Right cardiac atrium (tissue), 5 donors: ENCODE results near the gene SH3PXD2A. TPM values are rescaled to one million over a fixed set of nuclear protein-coding genes. Genes with fewer than 3 reads are reported as not detected.

Experiments
- ATAC-seq, 2 donors: fragments of 200-7000 bp; cut with Tn5 transposase; one replicate each; pipeline versions ENCODE4 v1.8.0 to v1.9.1; 2020; ENCODE audit warnings: moderate library complexity in 2 of 2, mild to moderate bottlenecking in 1 of 2
- DNase-seq, 3 donors: peaks; one replicate each; pipeline ENCODE4 v3.0.0-alpha.2; 2020
- H3K27ac ChIP-seq: one replicate; pipeline ENCODE4 v1.5.1; 2013; ENCODE audit warnings: mild to moderate bottlenecking, low read length, control low read depth, moderate library complexity
- H3K27me3 ChIP-seq: one replicate; pipeline ENCODE4 v1.6.1; 2013; ENCODE audit not compliant: control insufficient read depth, insufficient read depth
- H3K4me1 ChIP-seq: one replicate; pipeline ENCODE4 v1.6.1; 2013; ENCODE audit warnings: low read length; ENCODE audit not compliant: control insufficient read depth, insufficient read depth
- H3K4me3 ChIP-seq: one replicate; pipeline ENCODE4 v1.5.1; 2013; ENCODE audit warnings: low read length, control low read depth
- H3K9me3 ChIP-seq: one replicate; pipeline ENCODE4 v1.6.1; 2013; ENCODE audit warnings: low read length; ENCODE audit not compliant: control insufficient read depth
- WGBS: extraction: QIAGEN DNeasy Blood & Tissue Kit; methylation state at CpG from one replicate; pipeline ENCODE4 v1.1.7; 2013; 5-methylcytosine and 5-hydroxymethylcytosine counted together
- intact Hi-C, 4 donors: fragments of 100-400 bp; cut with DNase I; formaldehyde crosslinking; loops; one replicate each; pipeline versions ENCODE4 v1.11.0 to v1.14.0; 2022 to 2023
- polyA plus RNA-seq: library from polyadenylated mRNA; stranded (reverse); fragments of 200-250 nt; gene quantifications from one replicate; pipeline ENCODE4 v1.2.3, GENCODE V29; 2013
- total RNA-seq, 4 donors: library from RNA; stranded (reverse); fragmentation: NEBNext Ultra II Directional; extraction: Animal tissue kit (Norgen Biotek cat#: 25700); gene quantifications; one replicate each; pipeline ENCODE4 v1.2.1, GENCODE V29; 2021
- donor health status: healthy with polysubstance abuse.
- donor health status: DM: no; HTN: yes; CAD: no.
- donor health status: DM: no; HTN: no; CAD: no.
- donor health status: DM: no; HTN: yes; CAD: no; lungs with severe emphysema.
- donor health status: DM: yes; HTN: yes; CAD: no.

Gene SH3PXD2A
- total and polyA plus RNA-seq, 5 donors, result 13.5 to 31.7 (median 30.9) TPM

- intact Hi-C loops, result no loop called here
- Histone ChIP-seq H3K27ac (no peak overlapping the region), H3K4me1 (peaks cover 4% of the 10 kb centered on the region), H3K27me3 (no peaks in the 10 kb centered on the region), H3K9me3 (no peaks in the 10 kb centered on the region), H3K4me3 (no peak overlapping the region)
- no peak for DNase-seq
- 95% methylated on average over 7 of the region's 7 CpGs for WGBS
- no peak for ATAC-seq
These were observed 56.9 kb downstream of the SH3PXD2A start for GRCh38 chr10:103798511-103798910.

DNA sequence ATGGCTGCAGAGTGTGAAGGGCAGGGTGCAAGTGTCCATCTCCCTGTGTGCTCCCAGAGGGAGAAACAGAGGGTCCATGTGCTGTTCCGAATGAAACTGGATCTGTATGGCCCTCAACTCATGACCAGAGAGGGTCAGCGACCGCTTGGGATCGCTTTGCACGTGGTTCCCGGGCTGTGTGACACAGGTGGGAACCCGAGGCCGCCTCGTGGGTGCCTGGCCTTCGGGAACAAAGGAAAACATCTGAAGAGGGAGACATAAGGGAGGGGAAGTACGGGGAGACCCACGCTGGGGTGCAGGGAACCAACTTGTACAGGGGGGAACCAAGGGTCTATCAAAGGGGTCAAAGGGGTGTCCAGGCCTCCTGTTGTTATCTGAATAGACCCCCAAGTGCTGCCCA, 57.5 kb downstream of the SH3PXD2A start:
- H3K27ac ChIP-seq, result no peak overlapping the region
- H3K4me1 ChIP-seq, result peaks cover 4% of the 10 kb centered on the region
- ATAC-seq (no peak), DNase-seq (no peak)
- 96% methylated on average over 12 of the region's 12 CpGs for WGBS
- intact Hi-C loops, result no loop called here
- no peaks in the 10 kb centered on the region for H3K9me3 ChIP-seq
- H3K4me3 ChIP-seq, result no peak overlapping the region
- no peaks in the 10 kb centered on the region for H3K27me3 ChIP-seq

DNA sequence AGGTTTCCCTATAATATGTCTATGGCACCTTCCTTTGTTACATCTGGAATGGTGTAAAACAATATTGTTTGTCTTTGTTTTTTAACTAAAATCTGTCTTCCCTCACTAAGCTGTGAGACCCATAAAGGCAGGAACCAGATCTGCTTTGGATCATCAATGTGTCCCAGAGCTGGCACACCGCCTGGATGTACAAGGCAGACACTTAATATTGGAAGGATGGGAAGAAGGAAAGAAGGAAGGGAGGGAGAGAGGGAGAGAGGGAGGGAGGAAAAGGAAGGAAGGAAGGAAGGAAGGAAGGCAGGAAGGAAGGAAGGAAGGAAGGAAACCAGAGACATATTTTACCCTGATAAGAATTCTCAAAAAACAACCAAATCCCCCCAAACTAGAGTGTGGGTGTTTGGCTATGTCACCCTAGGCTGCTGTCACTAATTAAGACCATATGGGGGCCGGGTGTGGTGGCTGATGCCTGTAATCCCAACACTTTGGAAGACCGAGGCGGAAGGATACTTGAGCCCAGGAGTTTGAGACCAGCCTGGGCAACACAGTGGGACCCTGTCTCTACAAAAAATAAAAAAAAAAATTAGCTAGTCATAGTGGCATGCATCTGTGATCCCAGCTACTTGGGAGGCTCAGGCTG, 59.6 kb downstream of the SH3PXD2A start:
- intact Hi-C loops, result no loop called here
- DNase-seq, result no peak
- 87% methylated on average over 4 of the region's 4 CpGs for WGBS

GRCh38 chr10:103794996-103795395, 60.4 kb downstream of the SH3PXD2A start:
- no peak for ATAC-seq
- intact Hi-C loops, result no loop called here
- no peaks in the 10 kb centered on the region for H3K9me3 ChIP-seq
- DNase-seq, result no peak
- H3K27ac ChIP-seq, result no peak overlapping the region
- H3K27me3 ChIP-seq, result no peaks in the 10 kb centered on the region
- H3K4me3 ChIP-seq, result no peak overlapping the region
- WGBS, result 96% methylated on average over 7 of the region's 7 CpGs
- peaks cover 4% of the 10 kb centered on the region for H3K4me1 ChIP-seq

More for the DNA sequence above, 59.6 kb downstream of the SH3PXD2A start:
- Histone ChIP-seq H3K9me3 (no peaks in the 10 kb centered on the region), H3K4me1 (peaks cover 4% of the 10 kb centered on the region), H3K4me3 (no peak overlapping the region), H3K27ac (no peak overlapping the region), H3K27me3 (no peaks in the 10 kb centered on the region)
- no peak for ATAC-seq

- intact Hi-C loops, result no loop called here
- no peak for DNase-seq
- peaks cover 4% of the 10 kb centered on the region for H3K4me1 ChIP-seq
- H3K4me3 ChIP-seq, result no peak overlapping the region
- no peaks in the 10 kb centered on the region for H3K9me3 ChIP-seq
- 65% methylated on average over 13 of the region's 13 CpGs for WGBS
- ATAC-seq, result peak; percentile 57 to 86
- no peak overlapping the region for H3K27ac ChIP-seq
- H3K27me3 ChIP-seq, result no peaks in the 10 kb centered on the region
These were observed 61.2 kb downstream of the SH3PXD2A start for GRCh38 chr10:103793920-103794883.

GRCh38 chr10:103793429-103793828, 61.9 kb downstream of the SH3PXD2A start:
- peaks cover 4% of the 10 kb centered on the region for H3K4me1 ChIP-seq
- no peak overlapping the region for H3K27ac ChIP-seq
- no peak for ATAC-seq
- no peak overlapping the region for H3K4me3 ChIP-seq
- no peak for DNase-seq
- H3K9me3 ChIP-seq, result no peaks in the 10 kb centered on the region
- intact Hi-C loops, result no loop called here
- WGBS, result 90% methylated on average over 3 of the region's 3 CpGs
- H3K27me3 ChIP-seq, result no peaks in the 10 kb centered on the region

DNA sequence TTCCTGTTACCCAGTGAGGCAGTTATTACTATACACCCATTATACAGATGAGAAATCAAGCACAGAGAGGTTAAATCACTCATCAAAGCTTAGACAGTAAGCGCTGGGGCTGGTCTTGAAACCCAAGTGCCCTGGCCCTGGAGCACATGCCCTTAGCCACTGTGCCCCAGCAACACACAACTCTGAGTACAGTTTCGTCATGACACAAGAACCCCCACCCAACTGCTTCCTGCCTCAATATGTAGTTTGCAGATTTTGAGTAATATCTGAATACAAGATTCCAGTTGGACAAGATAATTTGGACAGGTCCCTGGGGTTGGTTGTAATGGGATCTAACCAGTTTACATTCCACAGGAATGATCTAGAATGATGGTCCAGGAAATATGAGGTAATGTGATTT, 62.8 kb downstream of the SH3PXD2A start:
- peaks cover 4% of the 10 kb centered on the region for H3K4me1 ChIP-seq
- H3K9me3 ChIP-seq, result no peaks in the 10 kb centered on the region
- H3K27ac ChIP-seq, result no peak overlapping the region
- ATAC-seq (no peak), DNase-seq (no peak)
- H3K27me3 ChIP-seq, result no peaks in the 10 kb centered on the region
- intact Hi-C loops, result no loop called here
- no peak overlapping the region for H3K4me3 ChIP-seq
- 86% methylated on average over 2 of the region's 2 CpGs for WGBS

DNA sequence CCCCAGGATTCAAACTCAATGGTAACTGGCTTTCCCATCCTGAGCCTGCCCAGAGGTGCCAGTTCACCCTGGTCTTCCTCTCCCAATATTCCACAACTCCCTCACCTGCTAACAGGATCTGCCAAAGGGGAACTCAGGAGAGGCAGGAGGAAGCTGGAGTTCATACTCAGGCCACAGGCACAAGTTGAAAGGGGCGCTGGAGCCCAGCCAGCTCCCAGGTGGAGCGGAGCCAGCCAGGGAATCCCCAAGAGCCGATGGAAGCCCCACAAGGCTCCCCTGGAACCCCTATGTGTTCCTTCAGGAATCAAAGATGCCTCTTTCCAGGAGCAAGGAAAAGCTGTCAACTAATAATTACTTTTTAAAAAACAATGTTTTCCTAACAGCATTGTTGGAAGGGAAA, 63.5 kb downstream of the SH3PXD2A start:
- H3K4me1 ChIP-seq, result peaks cover 4% of the 10 kb centered on the region
- H3K4me3 ChIP-seq, result no peak overlapping the region
- no peaks in the 10 kb centered on the region for H3K9me3 ChIP-seq
- WGBS, result 67% methylated on average over 3 of the region's 3 CpGs
- DNase-seq, result no peak
- no peak for ATAC-seq
- intact Hi-C loops, result no loop called here
- H3K27me3 ChIP-seq, result no peaks in the 10 kb centered on the region
- H3K27ac ChIP-seq, result no peak overlapping the region

DNA sequence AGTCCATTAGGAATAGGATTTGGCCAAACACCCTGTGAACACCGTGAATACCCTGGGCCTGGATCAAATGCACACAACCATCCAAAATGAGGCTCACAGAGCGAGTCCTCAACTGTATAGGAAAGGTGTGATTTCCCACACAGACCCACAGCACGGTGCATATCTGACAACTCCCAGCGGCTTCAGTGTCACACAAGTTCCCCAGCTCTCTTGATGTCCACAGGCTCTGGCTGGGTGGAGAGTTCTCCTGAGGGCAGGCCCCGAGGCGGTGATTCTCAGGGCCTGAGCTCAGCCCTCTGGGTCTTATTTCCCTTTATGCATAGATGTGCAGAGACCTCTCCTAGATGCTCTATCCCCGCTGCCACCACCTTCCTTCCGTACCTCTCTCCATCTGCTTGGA, 64.1 kb downstream of the SH3PXD2A start:
- Histone ChIP-seq H3K27ac (no peak overlapping the region), H3K9me3 (no peaks in the 10 kb centered on the region), H3K4me3 (no peak overlapping the region), H3K27me3 (no peaks in the 10 kb centered on the region), H3K4me1 (peaks cover 4% of the 10 kb centered on the region)
- intact Hi-C loops, result no loop called here
- DNase-seq (no peak), ATAC-seq (no peak)
- 85% methylated on average over 8 of the region's 8 CpGs for WGBS

GRCh38 chr10:103790580-103790979, 64.8 kb downstream of the SH3PXD2A start:
- DNase-seq, result no peak
- 82% methylated on average over 5 of the region's 5 CpGs for WGBS
- no peak overlapping the region for H3K27ac ChIP-seq
- H3K4me3 ChIP-seq, result no peak overlapping the region
- intact Hi-C loops, result no loop called here
- no peak for ATAC-seq
- no peaks in the 10 kb centered on the region for H3K9me3 ChIP-seq
- H3K27me3 ChIP-seq, result no peaks in the 10 kb centered on the region
- peaks cover 4% of the 10 kb centered on the region for H3K4me1 ChIP-seq

- no peaks in the 10 kb centered on the region for H3K9me3 ChIP-seq
- no peak overlapping the region for H3K4me3 ChIP-seq
- intact Hi-C loops, result no loop called here
- DNase-seq (no peak), ATAC-seq (peak; percentile 9 to 23)
- H3K27me3 ChIP-seq, result no peaks in the 10 kb centered on the region
- H3K27ac ChIP-seq, result no peak overlapping the region
- H3K4me1 ChIP-seq, result peaks cover 4% of the 10 kb centered on the region
- 71% methylated on average over 7 of the region's 7 CpGs for WGBS
These were observed 65.6 kb downstream of the SH3PXD2A start for GRCh38 chr10:103789771-103790201.
